Body of pancreas (tissue), 4 donors: ENCODE results near the gene CSRP1. TPM values are rescaled to one million over a fixed set of nuclear protein-coding genes. Genes with fewer than 3 reads are reported as not detected.

Source experiments
- ATAC-seq: fragments of 150-250 bp; one replicate; pipeline ENCODE4 v1.9.1; 2016
- DNase-seq, 4 donors: peaks; one replicate each; pipeline ENCODE4 v3.0.0-alpha.2; 2019
- H3K27ac ChIP-seq, 4 donors: fragments of 200-600 bp; sonication (generic); 1 replicate in 3 of 4; 2 replicates in 1 of 4; pipeline versions ENCODE4 v1.5.1 to v1.6.1; 2016 to 2019; ENCODE audit warnings: mild to moderate bottlenecking in 1 of 4, mixed read lengths in 1 of 4, moderate library complexity in 1 of 4
- H3K27me3 ChIP-seq, 2 donors: fragments of 200-600 bp; sonication (generic); one replicate each; pipeline ENCODE4 v1.6.0; 2016; ENCODE audit warnings: mild to moderate bottlenecking in 1 of 2
- H3K36me3 ChIP-seq, 2 donors: fragments of 200-600 bp; sonication (generic); replicated peaks in 1 of 2; 2 replicates each; pipeline ENCODE4 v1.5.1; 2016; ENCODE audit warnings: low read depth in 2 of 2; ENCODE audit not compliant: insufficient read depth in 1 of 2
- H3K4me1 ChIP-seq: fragments of 200-600 bp; sonication (generic); one replicate; pipeline ENCODE4 v1.6.0; 2016
- H3K4me3 ChIP-seq, 2 donors: fragments of 200-600 bp; sonication (generic); 1 replicate in 1 of 2; 2 replicates in 1 of 2; pipeline ENCODE4 v1.5.1; 2016 to 2019
- H3K9me3 ChIP-seq, 3 donors: fragments of 200-600 bp; sonication (generic); 1 replicate in 2 of 3; 2 replicates in 1 of 3; pipeline ENCODE4 v1.5.1; 2016
- POLR2A ChIP-seq, 3 donors: fragments of 450-650 bp; IDR thresholded peaks; one replicate each; pipeline ENCODE4 v1.6.1; 2016; ENCODE audit warnings: antibody characterized with exemption in 3 of 3, mild to moderate bottlenecking in 2 of 3
- WGBS, 2 donors: methylation state at CpG; one replicate each; pipeline ENCODE4 v1.1.5; 2017; 5-methylcytosine and 5-hydroxymethylcytosine counted together
- intact Hi-C: fragments of 100-400 bp; cut with DNase I; formaldehyde crosslinking; loops from one replicate; pipeline ENCODE4 v1.15.1; 2023
- total RNA-seq, 2 donors: library from RNA; depleted of rRNA; stranded (reverse); fragments of >200 nt; gene quantifications; one replicate each; pipeline ENCODE4 v1.1.0, GENCODE V29; 2016
- TF ChIP-seq, protein P1 (sequence below), 7 experiments: fragments of 450-650 bp in 4 of 7; fragments of 200-600 bp in 3 of 7; sonication (generic) in 3 of 7; IDR thresholded peaks; one replicate each; pipeline ENCODE4 v1.5.1; 2016 to 2019; ENCODE audit warnings: antibody characterized with exemption in 7 of 7

CSRP1 gene
- total RNA-seq, 2 donors from 2014 or later, result 127 to 245 TPM

DNA sequence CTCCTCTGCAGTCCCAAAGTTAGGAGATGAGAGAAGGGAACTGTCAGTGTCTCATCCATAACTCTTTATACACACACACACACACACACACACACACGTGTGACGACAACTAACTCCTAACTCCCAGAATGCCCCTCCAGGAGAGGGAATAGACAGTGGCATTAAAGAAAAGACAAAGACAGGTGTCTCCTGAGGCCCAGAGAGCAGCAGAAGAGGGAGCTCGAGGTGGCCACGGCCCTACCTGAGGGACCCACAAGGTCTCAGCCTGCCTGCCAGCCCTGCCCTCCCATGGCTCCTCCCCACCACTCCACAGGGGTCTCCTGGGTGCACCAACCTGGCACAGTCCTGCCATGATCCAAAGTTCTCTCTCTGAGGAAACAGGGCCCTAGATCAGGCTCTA lies 36.3 kb downstream of the CSRP1 start:
- H3K4me3 ChIP-seq, result no peak overlapping the region
- H3K4me1 ChIP-seq, result peaks cover 33% of the 10 kb centered on the region
- intact Hi-C loops, result no loop called here
- no peaks in the 10 kb centered on the region for H3K36me3 ChIP-seq
- H3K9me3 ChIP-seq, result no peaks in the 10 kb centered on the region
- H3K27ac ChIP-seq, result no peak overlapping the region
- ATAC-seq (no peak), DNase-seq (no peak)
- no peaks in the 10 kb centered on the region for H3K27me3 ChIP-seq
- 47 to 65% methylated on average over 4 of the region's 4 CpGs for WGBS, 2 donors
- TF ChIP-seq, protein P1, sequence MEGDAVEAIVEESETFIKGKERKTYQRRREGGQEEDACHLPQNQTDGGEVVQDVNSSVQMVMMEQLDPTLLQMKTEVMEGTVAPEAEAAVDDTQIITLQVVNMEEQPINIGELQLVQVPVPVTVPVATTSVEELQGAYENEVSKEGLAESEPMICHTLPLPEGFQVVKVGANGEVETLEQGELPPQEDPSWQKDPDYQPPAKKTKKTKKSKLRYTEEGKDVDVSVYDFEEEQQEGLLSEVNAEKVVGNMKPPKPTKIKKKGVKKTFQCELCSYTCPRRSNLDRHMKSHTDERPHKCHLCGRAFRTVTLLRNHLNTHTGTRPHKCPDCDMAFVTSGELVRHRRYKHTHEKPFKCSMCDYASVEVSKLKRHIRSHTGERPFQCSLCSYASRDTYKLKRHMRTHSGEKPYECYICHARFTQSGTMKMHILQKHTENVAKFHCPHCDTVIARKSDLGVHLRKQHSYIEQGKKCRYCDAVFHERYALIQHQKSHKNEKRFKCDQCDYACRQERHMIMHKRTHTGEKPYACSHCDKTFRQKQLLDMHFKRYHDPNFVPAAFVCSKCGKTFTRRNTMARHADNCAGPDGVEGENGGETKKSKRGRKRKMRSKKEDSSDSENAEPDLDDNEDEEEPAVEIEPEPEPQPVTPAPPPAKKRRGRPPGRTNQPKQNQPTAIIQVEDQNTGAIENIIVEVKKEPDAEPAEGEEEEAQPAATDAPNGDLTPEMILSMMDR (IDR thresholded peaks at IDR 0.05), result no peak
- TF ChIP-seq POLR2A (IDR thresholded peaks at IDR 0.05), result no peak

DNA sequence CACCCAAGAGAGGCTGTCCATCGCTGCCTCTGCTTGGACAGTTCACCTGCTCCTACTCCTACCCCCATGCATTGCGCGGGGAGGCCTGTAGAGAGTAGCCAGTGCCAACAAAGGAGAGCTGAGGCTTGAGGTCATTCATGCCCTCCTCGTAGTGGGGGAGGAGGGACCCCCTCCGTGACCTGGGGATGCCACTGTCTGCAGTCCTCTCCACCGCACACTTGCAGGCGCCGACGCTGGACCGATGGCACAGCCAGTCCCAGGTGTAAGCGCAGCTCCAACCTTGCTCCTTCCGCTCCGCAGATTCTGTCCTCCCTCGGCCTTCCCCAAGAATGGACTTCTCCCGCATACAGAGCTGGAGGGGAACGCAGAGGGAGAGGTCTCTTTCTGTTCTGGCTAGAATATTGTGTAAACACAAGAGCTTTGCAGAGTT lies 37.3 kb downstream of the CSRP1 start:
- no peak overlapping the region for H3K4me3 ChIP-seq
- 52 to 68% methylated on average over 14 to 16 of the region's 16 CpGs for WGBS, 2 donors
- DNase-seq, result no peak
- intact Hi-C loops, result no loop called here
- no peaks in the 10 kb centered on the region for H3K27me3 ChIP-seq
- TF ChIP-seq POLR2A (IDR thresholded peaks at IDR 0.05), result no peak
- TF ChIP-seq, protein P1 (IDR thresholded peaks at IDR 0.05), result no peak
- H3K9me3 ChIP-seq, result no peaks in the 10 kb centered on the region
- ATAC-seq, result peak; percentile 2
- H3K36me3 ChIP-seq, result no peaks in the 10 kb centered on the region
- H3K4me1 ChIP-seq, result peaks cover 33% of the 10 kb centered on the region
- H3K27ac ChIP-seq, result peak overlapping the region; percentile 66 to 86 (median 74)

DNA sequence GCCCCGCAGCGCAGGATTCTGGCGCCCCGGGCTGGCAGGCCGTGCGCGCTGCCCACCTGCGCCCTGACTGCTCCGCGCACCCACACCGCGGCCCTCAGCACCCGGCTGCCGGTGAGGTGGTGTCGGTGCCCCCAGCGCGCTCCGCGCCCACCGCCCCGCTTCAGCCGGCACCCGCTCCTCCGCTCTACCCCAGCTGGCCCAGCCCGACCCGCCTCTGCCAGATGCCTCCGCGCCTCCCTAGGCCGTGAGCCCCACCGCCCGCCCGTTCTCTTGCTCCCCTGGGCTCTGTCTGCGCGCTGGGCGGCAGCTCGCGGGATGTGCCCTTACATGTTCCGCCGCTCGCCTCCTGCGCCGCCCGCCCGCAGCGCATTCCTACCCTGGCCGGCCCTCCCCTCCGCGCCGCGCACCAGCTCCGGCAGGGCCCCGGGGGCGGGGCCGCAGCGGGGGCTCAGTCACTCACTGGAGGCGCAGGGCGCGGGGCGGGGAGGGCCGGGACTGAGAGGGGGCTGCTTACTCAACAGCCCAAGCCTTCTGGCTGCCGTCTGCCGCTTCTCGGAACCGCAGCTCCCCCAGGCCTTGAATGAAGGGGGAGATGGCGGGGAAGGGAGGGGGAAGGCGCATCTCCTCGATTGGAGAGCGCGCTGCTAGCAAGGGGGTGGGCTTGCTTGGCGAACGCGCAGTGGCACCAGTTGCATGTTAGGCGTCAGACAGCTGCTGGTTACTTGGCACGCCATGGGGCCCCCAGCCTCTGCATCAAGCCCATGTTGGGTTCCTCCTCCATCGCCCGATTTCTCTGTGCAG lies 37.9 kb downstream of the CSRP1 start, which contains the start of gene PHLDA3:
Gene PHLDA3 (minus strand): TSS at position 345 of the 801 bp plus-strand sequence. CDS start 402 bp downstream, outside the sequence.
- H3K36me3 ChIP-seq, result no peaks in the 10 kb centered on the region
- TF ChIP-seq, protein P1 (IDR thresholded peaks at IDR 0.05), result peak in 2 of 7 experiments; percentile 24 to 28
- TF ChIP-seq POLR2A (IDR thresholded peaks at IDR 0.05), result peak; percentile 71 to 83 (median 77)
- H3K4me1 ChIP-seq, result peaks cover 33% of the 10 kb centered on the region
- peak; percentile 73 to 84 (median 77) for DNase-seq
- H3K27ac ChIP-seq, result peak within 1 kb of the TSS; percentile 66 to 86 (median 74)
- WGBS, 2 donors, result 2 to 15% methylated on average over 23 to 73 of the region's 76 CpGs
- H3K9me3 ChIP-seq, result no peaks in the 10 kb centered on the region
- intact Hi-C loops, result no loop called here
- H3K27me3 ChIP-seq, result no peaks in the 10 kb centered on the region
- ATAC-seq, result peak; percentile 87
- peak within 1 kb of the TSS; percentile 10 to 31 for H3K4me3 ChIP-seq

DNA sequence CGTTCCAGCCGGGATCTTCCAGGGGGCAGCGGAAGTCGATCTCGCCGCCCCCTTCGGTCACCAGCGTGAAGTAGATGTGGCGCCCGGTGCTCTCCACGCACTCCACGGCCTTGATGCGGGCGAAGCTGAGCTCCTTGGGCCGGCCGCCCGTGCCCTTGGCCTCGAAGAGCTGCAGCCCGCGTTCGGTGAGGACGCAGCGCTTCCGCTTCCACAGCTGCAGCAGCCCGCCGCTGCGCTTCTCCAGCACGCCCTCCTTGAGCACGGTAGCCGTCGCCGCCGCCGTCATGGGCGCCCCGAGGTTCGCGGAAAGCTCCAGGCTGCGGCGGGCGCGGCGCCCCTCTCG lies 38.5 kb downstream of the CSRP1 start:
- H3K4me3 ChIP-seq, result peak overlapping the region; percentile 10 to 31
- H3K36me3 ChIP-seq, result no peaks in the 10 kb centered on the region
- ATAC-seq, result peak; percentile 45
- WGBS, 2 donors, result 9% methylated on average over 44 of the region's 44 CpGs; no CpG with 5 or more reads in 1 of the 2 donors
- TF ChIP-seq, protein P1 (IDR thresholded peaks at IDR 0.05), result no peak
- TF ChIP-seq POLR2A (IDR thresholded peaks at IDR 0.05), result no peak
- H3K27ac ChIP-seq, result peak overlapping the region; percentile 66 to 86 (median 74)
- H3K4me1 ChIP-seq, result peaks cover 33% of the 10 kb centered on the region
- H3K9me3 ChIP-seq, result no peaks in the 10 kb centered on the region
- intact Hi-C loops, result no loop called here
- DNase-seq, result peak in 3 of 4 donors; percentile 32 to 36 (median 34)
- H3K27me3 ChIP-seq, result no peaks in the 10 kb centered on the region
